UCSD-AML1 (cell line): ENCODE data around the gene PPFIA3.

Experiments
- DNase-seq: peaks from one replicate; lab custom pipeline; 2025; ENCODE audit not compliant: unreplicated experiment; lab: John Stamatoyannopoulos, UW

The PPFIA3 gene

GRCh38 chr19:49119411-49120324, at the start of gene PPFIA3:
PPFIA3 (plus strand) TSS chr19:49119544; CDS start chr19:49127874, 8,330 bp downstream.
- DNase-seq, result no peak

GRCh38 chr19:49070416-49070815, 48.9 kb upstream of the PPFIA3 start:
- DNase-seq, result no peak

GRCh38 chr19:49071860-49072547, 47.3 kb upstream of the PPFIA3 start:
- DNase-seq, result no peak

GRCh38 chr19:49073514-49074378, 45.6 kb upstream of the PPFIA3 start:
- peak; percentile 53 for DNase-seq

GRCh38 chr19:49074869-49075268, 44.5 kb upstream of the PPFIA3 start:
- peak; percentile 43 for DNase-seq

- no peak for DNase-seq
Observed at GRCh38 chr19:49080392-49080791, 39.0 kb upstream of the PPFIA3 start.

GRCh38 chr19:49081273-49081672, 38.1 kb upstream of the PPFIA3 start:
- no peak for DNase-seq

GRCh38 chr19:49084206-49085019, 34.9 kb upstream of the PPFIA3 start:
- DNase-seq, result no peak

- peak; percentile 100 for DNase-seq
Observed at GRCh38 chr19:49085020-49085867, 34.1 kb upstream of the PPFIA3 start, which contains the start of gene SNRNP70. SNRNP70 (plus strand) TSS chr19:49085451; CDS start chr19:49086415, 964 bp downstream.

GRCh38 chr19:49085868-49086232, 33.5 kb upstream of the PPFIA3 start:
- DNase-seq, result no peak

GRCh38 chr19:49086296-49086695, 33.0 kb upstream of the PPFIA3 start:
- DNase-seq, result no peak

- no peak for DNase-seq
Observed at GRCh38 chr19:49091391-49092038, 27.8 kb upstream of the PPFIA3 start.

GRCh38 chr19:49092686-49093085, 26.7 kb upstream of the PPFIA3 start:
- DNase-seq, result no peak

GRCh38 chr19:49094505-49095482, 24.6 kb upstream of the PPFIA3 start:
- no peak for DNase-seq

GRCh38 chr19:49097453-49098288, 21.7 kb upstream of the PPFIA3 start:
- peak; percentile 71 for DNase-seq

GRCh38 chr19:49098795-49099194, 20.5 kb upstream of the PPFIA3 start:
- DNase-seq, result no peak

GRCh38 chr19:49101160-49101559, 18.2 kb upstream of the PPFIA3 start:
- no peak for DNase-seq
